Body of pancreas (tissue), 4 donors: Measurements from ENCODE around the gene SLC17A6. TPM values are rescaled to one million over a fixed set of nuclear protein-coding genes. Genes with fewer than 3 reads are reported as not detected.
A peak's percentile ranks its signal among the peaks of the same experiment; 100 is the strongest.

Experiments
- ATAC-seq: fragments of 150-250 bp; one replicate; pipeline ENCODE4 v1.9.1; 2016
- DNase-seq, 4 donors: peaks; one replicate each; pipeline ENCODE4 v3.0.0-alpha.2; 2019
- H3K27ac ChIP-seq, 4 donors: fragments of 200-600 bp; sonication (generic); 1 replicate in 3 of 4; 2 replicates in 1 of 4; pipeline versions ENCODE4 v1.5.1 to v1.6.1; 2016 to 2019; ENCODE audit warnings: mild to moderate bottlenecking in 1 of 4, mixed read lengths in 1 of 4, moderate library complexity in 1 of 4
- H3K27me3 ChIP-seq, 2 donors: fragments of 200-600 bp; sonication (generic); one replicate each; pipeline ENCODE4 v1.6.0; 2016; ENCODE audit warnings: mild to moderate bottlenecking in 1 of 2
- H3K36me3 ChIP-seq, 2 donors: fragments of 200-600 bp; sonication (generic); replicated peaks in 1 of 2; 2 replicates each; pipeline ENCODE4 v1.5.1; 2016; ENCODE audit warnings: low read depth in 2 of 2; ENCODE audit not compliant: insufficient read depth in 1 of 2
- H3K4me1 ChIP-seq: fragments of 200-600 bp; sonication (generic); one replicate; pipeline ENCODE4 v1.6.0; 2016
- H3K4me3 ChIP-seq, 2 donors: fragments of 200-600 bp; sonication (generic); 1 replicate in 1 of 2; 2 replicates in 1 of 2; pipeline ENCODE4 v1.5.1; 2016 to 2019
- H3K9me3 ChIP-seq, 3 donors: fragments of 200-600 bp; sonication (generic); 1 replicate in 2 of 3; 2 replicates in 1 of 3; pipeline ENCODE4 v1.5.1; 2016
- POLR2A ChIP-seq, 3 donors: fragments of 450-650 bp; IDR thresholded peaks; one replicate each; pipeline ENCODE4 v1.6.1; 2016; ENCODE audit warnings: antibody characterized with exemption in 3 of 3, mild to moderate bottlenecking in 2 of 3
- whole genome bisulfite sequencing, 2 donors: methylation state at CpG; one replicate each; pipeline ENCODE4 v1.1.5; 2017; 5-methylcytosine and 5-hydroxymethylcytosine counted together
- intact Hi-C: fragments of 100-400 bp; cut with DNase I; formaldehyde crosslinking; loops from one replicate; pipeline ENCODE4 v1.15.1; 2023
- total RNA-seq, 2 donors: library from RNA; depleted of rRNA; stranded (reverse); fragments of >200 nt; gene quantifications; one replicate each; pipeline ENCODE4 v1.1.0, GENCODE V29; 2016
- TF ChIP-seq, protein P1 (sequence below), 7 experiments: fragments of 450-650 bp in 4 of 7; fragments of 200-600 bp in 3 of 7; sonication (generic) in 3 of 7; IDR thresholded peaks; one replicate each; pipeline ENCODE4 v1.5.1; 2016 to 2019; ENCODE audit warnings: antibody characterized with exemption in 7 of 7

SLC17A6 gene
- total RNA-seq, 2 donors from 2014 or later: not detected

DNA sequence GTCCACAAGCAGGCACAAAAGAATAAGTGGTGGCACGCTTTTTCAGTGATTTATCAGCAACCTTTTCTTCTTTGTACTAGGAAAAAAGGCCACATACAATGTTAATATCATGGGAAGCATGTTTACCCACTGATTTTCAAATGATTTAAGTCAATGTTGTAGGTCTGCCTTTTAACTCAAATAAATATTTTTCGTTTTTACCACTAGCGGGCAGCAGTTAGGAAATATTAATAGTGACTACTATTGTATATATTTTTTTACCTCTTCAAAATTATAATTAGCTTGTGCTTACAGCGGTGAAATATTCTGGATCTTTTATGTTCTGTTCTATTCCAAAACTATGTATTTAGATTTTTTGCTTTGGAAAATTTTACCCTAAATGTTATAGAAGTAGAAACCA, 6.4 kb upstream of the SLC17A6 start:
- no peak overlapping the region for H3K4me3 ChIP-seq
- H3K9me3 ChIP-seq: no peaks in the 10 kb centered on the region
- 38 to 41% methylated on average over 4 of the region's 4 CpGs for WGBS, 2 donors
- intact Hi-C loops: loop anchor here (5.0 kb wide), 1 partner anchor 461 kb away; no protein-coding TSS in a partner anchor
- ATAC-seq (no peak), DNase-seq (no peak)
- H3K36me3 ChIP-seq: no peaks in the 10 kb centered on the region
- no peaks in the 10 kb centered on the region for H3K27me3 ChIP-seq
- H3K27ac ChIP-seq: no peak overlapping the region
- H3K4me1 ChIP-seq: no peaks in the 10 kb centered on the region
- TF ChIP-seq POLR2A (IDR thresholded peaks at IDR 0.05): no peak
- TF ChIP-seq, protein P1, sequence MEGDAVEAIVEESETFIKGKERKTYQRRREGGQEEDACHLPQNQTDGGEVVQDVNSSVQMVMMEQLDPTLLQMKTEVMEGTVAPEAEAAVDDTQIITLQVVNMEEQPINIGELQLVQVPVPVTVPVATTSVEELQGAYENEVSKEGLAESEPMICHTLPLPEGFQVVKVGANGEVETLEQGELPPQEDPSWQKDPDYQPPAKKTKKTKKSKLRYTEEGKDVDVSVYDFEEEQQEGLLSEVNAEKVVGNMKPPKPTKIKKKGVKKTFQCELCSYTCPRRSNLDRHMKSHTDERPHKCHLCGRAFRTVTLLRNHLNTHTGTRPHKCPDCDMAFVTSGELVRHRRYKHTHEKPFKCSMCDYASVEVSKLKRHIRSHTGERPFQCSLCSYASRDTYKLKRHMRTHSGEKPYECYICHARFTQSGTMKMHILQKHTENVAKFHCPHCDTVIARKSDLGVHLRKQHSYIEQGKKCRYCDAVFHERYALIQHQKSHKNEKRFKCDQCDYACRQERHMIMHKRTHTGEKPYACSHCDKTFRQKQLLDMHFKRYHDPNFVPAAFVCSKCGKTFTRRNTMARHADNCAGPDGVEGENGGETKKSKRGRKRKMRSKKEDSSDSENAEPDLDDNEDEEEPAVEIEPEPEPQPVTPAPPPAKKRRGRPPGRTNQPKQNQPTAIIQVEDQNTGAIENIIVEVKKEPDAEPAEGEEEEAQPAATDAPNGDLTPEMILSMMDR (IDR thresholded peaks at IDR 0.05): peak in 1 of 7 experiments; percentile 8

DNA sequence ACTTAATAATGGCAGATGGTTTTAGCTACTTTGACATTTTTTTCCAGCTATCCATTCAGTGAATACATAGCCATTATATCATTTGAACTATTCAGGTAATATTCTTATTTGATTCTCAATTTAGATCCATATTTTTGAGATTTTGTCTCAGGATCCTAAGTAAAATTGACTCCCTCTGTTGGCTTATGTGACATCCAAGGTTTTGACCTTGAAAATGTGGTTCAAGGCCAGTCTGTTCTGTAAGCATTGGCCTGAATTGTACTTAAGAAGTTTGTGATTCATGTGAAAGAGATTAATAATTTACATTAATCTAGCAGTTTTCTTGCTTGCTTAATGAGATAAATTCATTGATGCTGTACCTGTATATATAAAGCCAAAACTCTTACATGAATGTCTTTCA, 1.6 kb upstream of the SLC17A6 start:
- Histone ChIP-seq H3K9me3 (no peaks in the 10 kb centered on the region), H3K4me1 (peaks cover 5% of the 10 kb centered on the region), H3K27me3 (peaks cover 0 to 26% of the 10 kb centered on the region in 2 donors), H3K36me3 (no peaks in the 10 kb centered on the region), H3K4me3 (no peak overlapping the region), H3K27ac (no peak overlapping the region)
- ATAC-seq (no peak), DNase-seq (no peak)
- TF ChIP-seq, protein P1 (IDR thresholded peaks at IDR 0.05): no peak
- no peak for TF ChIP-seq POLR2A (IDR thresholded peaks at IDR 0.05)
- intact Hi-C loops: no loop called here

GRCh38 chr11:22339611-22340010, 1.4 kb downstream of the SLC17A6 start:
- DNase-seq: no peak
- intact Hi-C loops: loop anchor here (10.0 kb wide), 1 partner anchor 195 kb away; no protein-coding TSS in a partner anchor
- H3K27me3 ChIP-seq: peaks cover 0 to 42% of the 10 kb centered on the region in 2 donors
- no peak for TF ChIP-seq POLR2A (IDR thresholded peaks at IDR 0.05)
- TF ChIP-seq, protein P1 (IDR thresholded peaks at IDR 0.05): no peak
- H3K4me1 ChIP-seq: peaks cover 20% of the 10 kb centered on the region
- ATAC-seq: no peak
- no peaks in the 10 kb centered on the region for H3K9me3 ChIP-seq
- H3K4me3 ChIP-seq: no peak overlapping the region
- H3K27ac ChIP-seq: no peak overlapping the region
- 15 to 17% methylated on average over 9 of the region's 9 CpGs for WGBS, 2 donors
- H3K36me3 ChIP-seq: no peaks in the 10 kb centered on the region

- Histone ChIP-seq H3K4me1 (peaks cover 20% of the 10 kb centered on the region), H3K27me3 (peaks cover 0 to 42% of the 10 kb centered on the region in 2 donors), H3K27ac (no peak overlapping the region), H3K4me3 (no peak overlapping the region), H3K36me3 (no peaks in the 10 kb centered on the region), H3K9me3 (no peaks in the 10 kb centered on the region)
- no peak for TF ChIP-seq POLR2A (IDR thresholded peaks at IDR 0.05)
- TF ChIP-seq, protein P1 (IDR thresholded peaks at IDR 0.05): no peak
- no peak for ATAC-seq
- DNase-seq: no peak
- intact Hi-C loops: loop anchor here (10.0 kb wide), 1 partner anchor 195 kb away; no protein-coding TSS in a partner anchor
- 23 to 50% methylated on average over 6 of the region's 6 CpGs for WGBS, 2 donors
These were observed 2.1 kb downstream of the SLC17A6 start for GRCh38 chr11:22340235-22340634.
